ENCODE data around the gene ARHGEF9.

Gene ARHGEF9

GRCh38 chrX:63768760-63769159 lies 16.3 kb downstream of the ARHGEF9 start:
- Histone ChIP-seq H3K27ac (ENCODE audit: low read length) (no peak overlapping the region), H3K9ac (ENCODE audit: low read depth, low read length) (no peak overlapping the region), H3K27me3 (ENCODE audit: insufficient read depth, low read length, poor library complexity) (no peaks in the 10 kb centered on the region), H3K4me1 (ENCODE audit: insufficient read depth, low read length) (no peaks in the 10 kb centered on the region), H3K9me3 (ENCODE audit: insufficient read depth, low read length, severe bottlenecking) (no peaks in the 10 kb centered on the region), H3K79me2 (ENCODE audit: insufficient read depth, low read length) (no peaks in the 10 kb centered on the region), H4K20me1 (ENCODE audit: insufficient read depth, low read length) (no peaks in the 10 kb centered on the region), H3K4me2 (ENCODE audit: insufficient read depth, low read length) (no peak overlapping the region), H2AFZ (ENCODE audit: low read depth, low read length) (no peak overlapping the region), H3K36me3 (ENCODE audit: insufficient read depth, low read length) (no peaks in the 10 kb centered on the region; the same call in 1 of the 2 replicates), H3K4me3 (ENCODE audit: low read depth in 1 of 2, low read length in 2 of 2) (no peak overlapping the region)
- no peak for TF ChIP-seq CTCF (IDR thresholded peaks at IDR 0.05; ENCODE audit: borderline replicate concordance, extremely low read depth, low read length, poor library complexity, severe bottlenecking)
- TF ChIP-seq EZH2 (IDR thresholded peaks at IDR 0.05; ENCODE audit: borderline replicate concordance, low read depth, low read length, severe bottlenecking): no peak
- ATAC-seq (ENCODE audit: insufficient read depth, low read depth) (no peak), DNase-seq (no peak)

GRCh38 chrX:63765712-63766111 lies 19.3 kb downstream of the ARHGEF9 start:
- Histone ChIP-seq H4K20me1 (ENCODE audit: insufficient read depth, low read length) (no peaks in the 10 kb centered on the region), H3K4me3 (ENCODE audit: low read depth in 1 of 2, low read length in 2 of 2) (no peak overlapping the region), H3K9me3 (ENCODE audit: insufficient read depth, low read length, severe bottlenecking) (no peaks in the 10 kb centered on the region), H3K9ac (ENCODE audit: low read depth, low read length) (no peak overlapping the region), H3K36me3 (ENCODE audit: insufficient read depth, low read length) (no peaks in the 10 kb centered on the region; the same call in 1 of the 2 replicates), H3K27ac (ENCODE audit: low read length) (no peak overlapping the region), H3K4me1 (ENCODE audit: insufficient read depth, low read length) (no peaks in the 10 kb centered on the region), H3K27me3 (ENCODE audit: insufficient read depth, low read length, poor library complexity) (no peaks in the 10 kb centered on the region), H3K79me2 (ENCODE audit: insufficient read depth, low read length) (no peaks in the 10 kb centered on the region), H2AFZ (ENCODE audit: low read depth, low read length) (no peak overlapping the region), H3K4me2 (ENCODE audit: insufficient read depth, low read length) (no peak overlapping the region)
- TF ChIP-seq CTCF (IDR thresholded peaks at IDR 0.05; ENCODE audit: borderline replicate concordance, extremely low read depth, low read length, poor library complexity, severe bottlenecking): no peak
- no peak for TF ChIP-seq EZH2 (IDR thresholded peaks at IDR 0.05; ENCODE audit: borderline replicate concordance, low read depth, low read length, severe bottlenecking)
- no peak for ATAC-seq (ENCODE audit: insufficient read depth, low read depth)
- no peak for DNase-seq

GRCh38 chrX:63764946-63765345 lies 20.1 kb downstream of the ARHGEF9 start:
- Histone ChIP-seq H2AFZ (ENCODE audit: low read depth, low read length) (no peak overlapping the region), H3K79me2 (ENCODE audit: insufficient read depth, low read length) (no peaks in the 10 kb centered on the region), H3K36me3 (ENCODE audit: insufficient read depth, low read length) (no peaks in the 10 kb centered on the region; the same call in 1 of the 2 replicates), H3K27ac (ENCODE audit: low read length) (no peak overlapping the region), H3K9me3 (ENCODE audit: insufficient read depth, low read length, severe bottlenecking) (no peaks in the 10 kb centered on the region), H3K4me2 (ENCODE audit: insufficient read depth, low read length) (no peak overlapping the region), H4K20me1 (ENCODE audit: insufficient read depth, low read length) (no peaks in the 10 kb centered on the region), H3K27me3 (ENCODE audit: insufficient read depth, low read length, poor library complexity) (no peaks in the 10 kb centered on the region), H3K4me3 (ENCODE audit: low read depth in 1 of 2, low read length in 2 of 2) (no peak overlapping the region), H3K9ac (ENCODE audit: low read depth, low read length) (no peak overlapping the region), H3K4me1 (ENCODE audit: insufficient read depth, low read length) (no peaks in the 10 kb centered on the region)
- DNase-seq (no peak), ATAC-seq (ENCODE audit: insufficient read depth, low read depth) (no peak)
- TF ChIP-seq CTCF (IDR thresholded peaks at IDR 0.05; ENCODE audit: borderline replicate concordance, extremely low read depth, low read length, poor library complexity, severe bottlenecking): no peak
- no peak for TF ChIP-seq EZH2 (IDR thresholded peaks at IDR 0.05; ENCODE audit: borderline replicate concordance, low read depth, low read length, severe bottlenecking)

GRCh38 chrX:63761639-63762038 lies 23.4 kb downstream of the ARHGEF9 start:
- ATAC-seq (ENCODE audit: insufficient read depth, low read depth): no peak
- no peaks in the 10 kb centered on the region for H3K79me2 ChIP-seq (ENCODE audit: insufficient read depth, low read length)
- no peak overlapping the region for H3K4me3 ChIP-seq (ENCODE audit: low read depth in 1 of 2, low read length in 2 of 2)
- no peak overlapping the region for H3K27ac ChIP-seq (ENCODE audit: low read length)
- no peaks in the 10 kb centered on the region for H3K27me3 ChIP-seq (ENCODE audit: insufficient read depth, low read length, poor library complexity)
- no peaks in the 10 kb centered on the region for H4K20me1 ChIP-seq (ENCODE audit: insufficient read depth, low read length)
- H2AFZ ChIP-seq (ENCODE audit: low read depth, low read length): no peak overlapping the region
- H3K4me1 ChIP-seq (ENCODE audit: insufficient read depth, low read length): no peaks in the 10 kb centered on the region
- H3K9ac ChIP-seq (ENCODE audit: low read depth, low read length): no peak overlapping the region
- no peak overlapping the region for H3K4me2 ChIP-seq (ENCODE audit: insufficient read depth, low read length)
- DNase-seq: no peak
- H3K36me3 ChIP-seq (ENCODE audit: insufficient read depth, low read length): no peaks in the 10 kb centered on the region; the same call in 1 of the 2 replicates
- TF ChIP-seq EZH2 (IDR thresholded peaks at IDR 0.05; ENCODE audit: borderline replicate concordance, low read depth, low read length, severe bottlenecking) (no peak), CTCF (IDR thresholded peaks at IDR 0.05; ENCODE audit: borderline replicate concordance, extremely low read depth, low read length, poor library complexity, severe bottlenecking) (no peak)
- H3K9me3 ChIP-seq (ENCODE audit: insufficient read depth, low read length, severe bottlenecking): no peaks in the 10 kb centered on the region
